ENCODE results near the gene NEK4.
"Not testable (repeated sequence)": the region's sequence is repeated elsewhere in the genome, so short reads cannot be mapped to it uniquely, and the experiment has no call there.

NEK4 gene

GRCh38 chr3:52777959-52778805, 7.4 kb upstream of the NEK4 start:
- no peak for DNase-seq

GRCh38 chr3:52777127-52777958, 6.6 kb upstream of the NEK4 start, which contains the start of gene ITIH1:
TSS of gene ITIH1 (plus strand) at chr3:52777599. CDS start at chr3:52777616, 17 bp downstream.
- DNase-seq, result no peak

GRCh38 chr3:52776486-52776885, 5.7 kb upstream of the NEK4 start:
- not testable (repeated sequence) for DNase-seq

- no peak for DNase-seq
Observed at GRCh38 chr3:52775877-52776276, 5.1 kb upstream of the NEK4 start.

GRCh38 chr3:52774901-52775864, 4.4 kb upstream of the NEK4 start:
- DNase-seq, result no peak

GRCh38 chr3:52774066-52774713, 3.5 kb upstream of the NEK4 start:
- no peak for DNase-seq

- no peak for DNase-seq
Observed at GRCh38 chr3:52773361-52774065, 2.8 kb upstream of the NEK4 start.

GRCh38 chr3:52771702-52772101, 962 bp upstream of the NEK4 start:
- no peak for DNase-seq

- DNase-seq, result no peak
Observed at GRCh38 chr3:52771334-52771681, 568 bp upstream of the NEK4 start.

- no peak for DNase-seq
Observed at GRCh38 chr3:52769786-52770455, 819 bp downstream of the NEK4 start.

GRCh38 chr3:52763466-52763865, 7.3 kb downstream of the NEK4 start:
- DNase-seq, result no peak

- DNase-seq, result no peak
Observed at GRCh38 chr3:52756141-52756540, 14.6 kb downstream of the NEK4 start.

GRCh38 chr3:52754373-52754772, 16.4 kb downstream of the NEK4 start:
- DNase-seq, result no peak

GRCh38 chr3:52752045-52752660, 18.6 kb downstream of the NEK4 start:
- no peak for DNase-seq

GRCh38 chr3:52743721-52744120, 27.0 kb downstream of the NEK4 start:
- no peak for DNase-seq

GRCh38 chr3:52743152-52743551, 27.6 kb downstream of the NEK4 start:
- no peak for DNase-seq

- no peak for DNase-seq
Observed at GRCh38 chr3:52742418-52743041, 28.2 kb downstream of the NEK4 start.

- DNase-seq, result no peak
Observed at GRCh38 chr3:52739730-52740129, 31.0 kb downstream of the NEK4 start.

GRCh38 chr3:52733256-52733891, 37.4 kb downstream of the NEK4 start:
- no peak for DNase-seq

- no peak for DNase-seq
Observed at GRCh38 chr3:52731590-52731989, 39.1 kb downstream of the NEK4 start.
